GM12875 (cell line): Measurements from ENCODE around the gene MPC1L.
"Not testable (repeated sequence)": the region's sequence is repeated elsewhere in the genome, so short reads cannot be mapped to it uniquely, and the experiment has no call there.

Source experiments
- H3K4me3 ChIP-seq: one replicate; pipeline ENCODE4 v1.5.1; 2011; ENCODE audit warnings: low read depth, low read length, control low read depth
- CTCF ChIP-seq: IDR thresholded peaks from 2 replicates; pipeline ENCODE4 v1.5.1; 2011; ENCODE audit warnings: low read depth, mild to moderate bottlenecking, control low read depth, inconsistent platforms, low read length, moderate library complexity, borderline replicate concordance; ENCODE audit not compliant: insufficient read depth

MPC1L gene

GRCh38 chrX:40580537-40581335, 42.5 kb upstream of the MPC1L start, which contains the start of gene ATP6AP2:
ATP6AP2 (plus strand) TSS chrX:40580970; CDS start chrX:40581066, 96 bp downstream.
- H3K4me3 ChIP-seq, result peak within 1 kb of the TSS; percentile 79
- no peak for TF ChIP-seq CTCF

GRCh38 chrX:40581336-40581920, 41.8 kb upstream of the MPC1L start:
- TF ChIP-seq CTCF, result no peak

GRCh38 chrX:40582178-40582577, 41.0 kb upstream of the MPC1L start:
- H3K4me3 ChIP-seq, result not testable (repeated sequence)

More at GRCh38 chrX:40581336-40581920, 41.8 kb upstream of the MPC1L start:
- peak overlapping the region; percentile 79 for H3K4me3 ChIP-seq

- H3K4me3 ChIP-seq, result no peak overlapping the region
- no peak for TF ChIP-seq CTCF
Measured at GRCh38 chrX:40582811-40583210, 40.4 kb upstream of the MPC1L start.

GRCh38 chrX:40587623-40588022, 35.6 kb upstream of the MPC1L start:
- H3K4me3 ChIP-seq, result not testable (repeated sequence)

- H3K4me3 ChIP-seq, result not testable (repeated sequence)
Measured at GRCh38 chrX:40589616-40590321, 33.5 kb upstream of the MPC1L start.

GRCh38 chrX:40603446-40603845, 19.8 kb upstream of the MPC1L start:
- TF ChIP-seq CTCF, result no peak
- no peak overlapping the region for H3K4me3 ChIP-seq

- H3K4me3 ChIP-seq, result no peak overlapping the region
- TF ChIP-seq CTCF, result no peak
Measured at GRCh38 chrX:40607381-40607780, 15.8 kb upstream of the MPC1L start.
